ENCODE measurements around the gene HMX1.

HMX1 gene

GRCh38 chr4:8871417-8872401, at the start of gene HMX1:
TSS of gene HMX1 (minus strand) at chr4:8871839. CDS start at chr4:8871614, 225 bp downstream.
- no peak for DNase-seq

DNA sequence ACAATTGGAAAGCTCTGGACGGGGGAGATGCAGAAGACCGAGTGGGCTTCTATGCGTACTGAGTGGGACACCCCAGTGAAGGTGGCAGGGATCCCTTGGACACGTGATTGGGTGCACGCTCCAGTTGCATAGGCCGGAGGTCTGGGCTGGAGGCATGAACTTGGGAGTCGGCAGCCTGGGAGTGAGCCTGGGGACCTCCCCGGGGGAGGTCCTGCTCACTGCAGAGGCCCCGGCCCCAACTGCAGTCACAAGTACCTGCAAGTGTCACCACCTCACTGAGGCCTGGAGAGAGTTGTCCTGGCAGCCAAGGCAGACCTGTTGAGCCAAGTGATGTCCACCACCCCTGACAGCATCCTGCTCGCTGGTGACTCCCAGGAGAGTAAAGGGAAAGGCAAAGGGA, 49.3 kb upstream of the HMX1 start:
- no peak for DNase-seq

DNA sequence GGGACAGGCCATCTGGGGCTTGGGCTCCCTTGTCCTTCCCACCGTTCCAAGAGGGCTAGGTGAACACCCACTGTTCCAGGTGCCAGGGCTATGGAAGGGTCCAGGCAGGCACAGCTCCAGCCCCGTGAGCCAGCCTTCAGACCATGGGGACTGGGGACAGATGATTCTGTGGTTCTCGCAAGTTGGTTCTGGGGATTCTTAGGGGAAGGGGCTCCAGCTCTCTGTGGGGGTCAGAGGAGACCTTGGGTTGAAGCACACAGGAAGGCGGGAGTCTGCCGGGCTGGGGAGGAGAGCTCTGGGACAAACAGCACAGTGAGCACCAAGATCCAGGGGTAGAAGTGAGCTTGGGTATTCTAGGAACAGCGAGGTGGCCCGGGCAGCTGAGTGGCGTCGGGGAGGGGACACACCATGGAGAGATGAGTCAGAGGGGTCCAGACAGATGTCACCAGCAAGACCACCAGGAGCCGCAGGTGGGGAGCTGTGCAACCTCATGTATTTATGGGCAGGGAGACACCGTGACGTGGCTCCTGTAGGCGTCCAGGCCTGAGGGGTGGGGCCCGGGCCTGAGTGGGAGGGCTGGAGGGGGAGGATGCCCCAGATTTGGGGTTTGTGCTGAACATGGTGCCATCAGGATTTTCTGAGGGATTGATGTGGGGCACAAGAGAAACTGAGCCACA, 48.8 kb upstream of the HMX1 start:
- DNase-seq, result no peak

DNA sequence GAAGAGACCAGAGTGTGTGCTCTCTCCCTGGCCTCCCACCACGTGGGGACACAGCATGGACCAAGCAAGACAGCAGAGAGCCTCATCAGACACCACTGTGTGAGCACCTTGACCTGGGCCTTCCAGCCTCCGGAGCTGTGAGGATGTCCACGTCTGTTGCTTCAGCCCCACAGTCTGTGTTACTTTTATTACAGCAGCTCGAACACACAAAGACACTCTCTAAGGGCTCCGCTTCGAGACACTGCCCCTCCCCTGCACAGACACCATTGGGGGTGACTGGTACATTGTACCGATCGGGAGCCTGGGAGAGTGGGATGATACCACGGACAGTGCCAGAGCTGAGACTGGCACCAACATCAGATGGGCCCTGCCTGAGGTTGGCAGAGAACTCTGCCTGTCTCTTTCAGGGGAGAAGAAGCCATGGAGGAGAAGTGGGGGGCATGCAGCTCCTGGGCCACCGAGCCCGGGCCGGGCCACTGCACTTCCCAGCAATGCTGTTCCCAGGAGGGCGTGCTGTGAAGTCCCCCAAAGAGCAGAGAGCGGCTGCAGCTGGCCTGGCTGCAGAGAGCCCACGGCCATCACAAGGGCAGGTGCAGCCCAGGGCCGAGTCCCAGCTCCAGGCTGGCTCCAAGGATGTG, 48.1 kb upstream of the HMX1 start:
- no peak for DNase-seq

GRCh38 chr4:8917868-8918783, 46.5 kb upstream of the HMX1 start:
- peak; percentile 9 for DNase-seq

GRCh38 chr4:8917321-8917811, 45.7 kb upstream of the HMX1 start:
- no peak for DNase-seq

GRCh38 chr4:8916906-8917305, 45.3 kb upstream of the HMX1 start:
- DNase-seq, result no peak

DNA sequence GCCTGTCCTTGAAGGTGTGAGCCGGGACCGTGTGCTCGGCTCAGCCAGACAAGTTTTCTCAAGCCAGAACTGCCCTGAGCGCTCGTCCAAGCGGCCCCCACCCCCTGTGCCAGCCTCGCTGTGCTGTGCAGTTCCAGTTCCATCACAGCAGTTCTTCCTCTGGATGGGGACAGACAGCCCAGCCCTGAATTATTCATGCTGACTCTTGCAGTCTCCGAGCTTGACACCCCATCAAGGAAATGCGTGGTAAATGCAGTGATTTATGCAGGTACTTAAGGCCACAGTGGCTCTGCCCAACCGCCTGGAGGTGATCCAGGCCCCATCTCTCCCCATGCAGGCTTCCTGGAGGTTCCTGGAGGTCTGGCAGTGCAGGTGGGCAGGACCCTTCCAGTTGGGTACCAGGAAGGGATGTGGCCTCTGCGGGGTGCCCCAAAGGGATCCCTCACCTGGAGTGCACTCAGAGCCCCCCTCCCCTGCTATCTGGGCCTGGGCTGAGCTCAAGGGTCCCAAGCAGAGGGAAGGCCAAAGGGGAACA, 44.8 kb upstream of the HMX1 start:
- DNase-seq, result no peak

DNA sequence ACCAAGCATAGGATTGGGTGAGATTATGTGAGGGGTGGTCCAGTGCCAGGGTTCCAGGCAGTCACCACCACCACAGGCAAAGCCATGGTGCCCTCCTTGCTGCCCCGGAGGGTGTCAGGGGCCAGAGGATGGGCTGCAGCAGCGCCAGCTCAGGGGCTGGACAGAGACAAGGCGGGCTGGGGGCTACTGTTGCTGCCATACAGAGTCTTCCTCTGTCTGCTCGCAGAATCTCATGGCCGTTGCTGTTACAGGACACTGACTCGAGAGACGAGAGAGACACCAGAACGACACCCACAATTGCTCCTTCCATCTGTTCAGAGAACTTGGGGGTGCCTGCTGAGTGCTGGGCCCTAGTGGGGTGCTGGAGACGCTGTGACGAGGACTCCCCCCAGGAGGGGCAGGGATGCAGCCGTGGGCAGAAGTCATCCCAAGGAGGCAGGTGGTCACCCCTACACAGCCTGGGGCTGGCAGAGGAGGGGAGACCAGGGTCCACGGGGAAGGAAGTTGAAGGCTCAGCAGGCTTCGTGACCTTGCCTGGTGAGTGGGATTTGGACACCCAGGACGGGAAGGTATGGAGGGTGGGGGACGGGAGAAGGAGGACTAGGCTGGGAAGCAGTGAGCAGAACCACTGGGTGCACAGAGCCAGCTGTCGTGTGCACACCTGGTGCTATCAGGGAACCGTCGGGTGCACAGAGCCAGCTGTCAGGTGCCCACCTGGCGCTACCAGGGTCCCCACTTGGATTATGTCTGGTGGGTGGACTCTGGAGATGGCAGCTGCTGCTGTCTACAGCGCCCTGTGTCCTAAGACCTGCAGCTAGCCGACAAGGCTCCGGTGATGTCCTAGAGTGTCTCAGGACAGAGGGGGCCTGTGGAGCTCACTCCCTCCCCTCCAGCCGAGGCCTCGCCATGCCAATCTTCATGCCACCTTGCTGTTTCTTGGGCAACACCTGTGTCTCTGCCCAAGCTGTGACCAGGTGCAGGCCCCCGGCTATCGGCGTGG, 43.9 kb upstream of the HMX1 start:
- no peak for DNase-seq

DNA sequence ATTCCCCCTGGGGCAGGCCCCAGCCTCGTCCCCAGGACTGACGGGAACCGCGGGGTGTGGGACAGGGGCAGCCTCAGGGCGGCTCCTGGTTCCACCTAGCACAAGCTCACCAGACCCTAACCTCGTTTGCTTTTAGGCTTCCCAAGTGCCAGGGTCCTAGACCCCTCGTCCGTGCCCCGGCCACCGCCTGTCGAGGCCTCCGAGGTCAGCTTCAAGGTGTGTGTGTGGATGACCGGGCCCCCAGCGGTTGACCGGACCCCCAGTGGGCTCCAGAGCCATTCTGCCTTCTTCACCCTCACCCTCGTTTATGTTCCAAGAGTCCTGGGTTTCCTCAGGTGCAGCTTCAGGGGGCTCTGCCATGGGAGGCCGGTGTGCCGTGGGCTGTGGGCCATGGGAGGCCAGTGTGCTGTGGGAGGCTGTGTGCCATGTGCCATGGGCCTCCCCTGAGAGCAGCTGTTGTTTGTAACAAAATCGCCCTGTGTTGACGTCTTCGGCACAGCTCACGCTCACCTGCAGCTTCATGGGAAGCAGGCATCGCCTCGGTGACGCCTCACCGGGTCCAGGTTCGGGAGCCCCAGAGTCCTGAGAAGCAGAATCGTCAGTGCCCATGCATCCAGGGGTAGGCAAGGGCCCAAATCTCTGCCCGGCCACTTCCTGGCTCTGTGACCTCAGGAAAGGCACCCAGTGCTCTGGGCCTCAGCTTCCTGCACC, 43.0 kb upstream of the HMX1 start:
- no peak for DNase-seq

DNA sequence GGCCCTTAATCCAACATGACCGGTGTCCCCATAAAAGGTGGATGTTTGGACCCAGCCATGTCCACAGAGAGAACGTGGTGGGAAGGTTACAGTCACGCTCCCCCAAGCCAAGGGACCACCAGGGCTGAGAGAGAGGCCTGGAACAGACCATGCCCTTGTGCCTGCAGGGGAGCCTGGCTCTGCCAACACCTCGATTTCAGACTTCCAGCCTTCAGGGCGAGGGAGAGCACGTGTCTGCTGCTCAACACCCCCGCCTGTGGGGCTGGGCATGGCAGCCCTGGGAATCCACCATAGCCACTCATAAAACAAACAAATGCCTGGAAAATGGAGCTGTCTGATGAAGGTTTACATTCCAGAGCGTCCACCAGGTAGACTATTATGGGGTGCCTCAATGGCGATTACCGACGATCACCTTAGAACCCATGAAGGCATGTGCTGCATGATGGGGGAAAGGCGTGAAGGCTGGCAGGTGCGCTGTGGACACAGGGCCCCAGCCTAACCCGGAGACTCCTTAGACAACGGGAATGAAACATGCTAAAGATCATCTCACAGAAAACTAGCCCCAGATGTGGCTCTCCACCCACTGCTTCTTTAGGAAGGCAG, 42.3 kb upstream of the HMX1 start:
- DNase-seq, result no peak

DNA sequence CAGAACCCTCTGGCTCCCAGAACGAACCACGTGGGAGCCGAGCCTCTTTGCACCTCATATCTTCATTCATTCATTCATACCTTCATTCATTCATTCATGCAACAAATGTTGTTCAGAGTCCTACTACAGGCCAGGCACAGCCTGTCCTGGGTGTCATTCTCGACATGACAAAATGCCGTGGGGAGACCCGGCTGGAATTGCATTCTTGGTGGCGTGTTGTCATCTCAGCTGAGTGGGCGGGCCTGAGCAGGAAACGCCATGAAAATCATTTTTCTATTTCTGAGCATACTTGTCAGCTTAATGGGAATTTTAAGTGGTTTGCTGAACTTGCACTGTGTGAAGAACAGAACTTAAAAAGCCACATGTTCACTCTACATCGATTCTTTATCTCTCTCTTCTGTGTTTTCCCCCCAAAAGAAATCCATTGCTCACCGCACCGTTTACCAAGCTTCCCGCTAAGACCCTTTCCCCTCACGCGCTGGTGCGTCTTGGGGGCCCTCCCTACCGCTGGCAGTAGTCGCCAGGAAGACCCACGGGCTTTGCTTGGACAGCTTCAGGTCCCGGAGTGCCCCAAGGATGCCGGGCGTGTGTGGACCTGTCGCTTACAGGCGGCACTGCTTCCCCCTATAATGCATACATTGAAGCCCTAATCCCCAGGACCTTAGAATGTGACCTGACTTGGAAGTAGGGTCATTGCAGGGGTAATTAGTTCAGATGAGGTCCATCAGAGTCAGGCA, 41.6 kb upstream of the HMX1 start:
- no peak for DNase-seq

DNA sequence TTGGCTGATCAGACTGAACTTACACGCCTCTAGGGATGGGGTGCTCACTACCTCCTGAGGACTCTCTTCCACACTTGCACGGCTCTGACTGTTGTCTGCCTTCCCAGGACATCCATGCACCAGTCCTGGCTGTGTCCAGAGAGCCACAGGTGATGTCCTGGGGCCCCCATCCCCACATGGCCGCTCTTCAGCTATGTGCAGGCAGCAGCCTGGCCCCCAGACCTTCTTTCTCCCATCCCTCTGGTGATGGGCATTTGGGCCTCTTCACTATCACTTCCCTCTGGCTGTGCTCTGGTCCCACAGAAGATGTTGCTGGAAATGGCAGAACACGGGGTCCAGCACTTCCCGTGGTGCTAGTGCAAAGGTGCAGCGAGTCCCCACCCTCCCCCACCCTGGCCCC, 40.9 kb upstream of the HMX1 start:
- DNase-seq, result no peak

- no peak for DNase-seq
These were observed 40.4 kb upstream of the HMX1 start for GRCh38 chr4:8912089-8912455.

- no peak for DNase-seq
These were observed 39.9 kb upstream of the HMX1 start for GRCh38 chr4:8911316-8912088.

DNA sequence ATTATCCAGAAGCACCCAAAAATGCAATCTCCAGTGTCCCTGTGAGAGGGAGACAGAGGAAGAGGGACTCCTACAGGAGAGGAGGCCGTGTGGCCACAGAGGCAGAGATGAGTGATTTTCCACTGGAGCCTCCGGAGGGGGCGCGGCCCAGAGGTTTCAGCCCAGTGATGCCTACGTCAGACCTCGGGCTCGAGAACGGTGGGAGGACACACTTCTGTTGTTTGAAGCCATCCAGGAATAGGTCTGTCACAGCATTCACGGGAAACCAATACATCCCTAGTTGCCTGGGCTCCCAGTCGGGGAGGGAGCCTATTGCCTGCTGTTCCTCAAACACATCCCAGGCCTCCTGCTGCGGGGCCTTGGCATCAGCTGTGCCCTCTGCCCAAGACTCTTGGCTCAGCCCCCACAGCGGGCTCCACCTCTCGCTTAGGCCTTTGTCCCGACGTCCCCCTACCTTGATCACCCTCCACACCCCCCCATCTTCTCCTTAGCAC, 39.2 kb upstream of the HMX1 start:
- no peak for DNase-seq

GRCh38 chr4:8910100-8910821, 38.6 kb upstream of the HMX1 start:
- no peak for DNase-seq

Measured in NCI-H1694 (cell line).